Ecto neural progenitor cell (in vitro differentiated cells): ENCODE data around the gene ADAMTS7.
"Not testable (repeated sequence)": the region's sequence is repeated elsewhere in the genome, so short reads cannot be mapped to it uniquely, and the experiment has no call there.

Source experiments
- DNase-seq: peaks from one replicate; pipeline ENCODE4 v3.0.0-alpha.2; 2018; ENCODE audit warnings: low spot score

The ADAMTS7 gene

DNA sequence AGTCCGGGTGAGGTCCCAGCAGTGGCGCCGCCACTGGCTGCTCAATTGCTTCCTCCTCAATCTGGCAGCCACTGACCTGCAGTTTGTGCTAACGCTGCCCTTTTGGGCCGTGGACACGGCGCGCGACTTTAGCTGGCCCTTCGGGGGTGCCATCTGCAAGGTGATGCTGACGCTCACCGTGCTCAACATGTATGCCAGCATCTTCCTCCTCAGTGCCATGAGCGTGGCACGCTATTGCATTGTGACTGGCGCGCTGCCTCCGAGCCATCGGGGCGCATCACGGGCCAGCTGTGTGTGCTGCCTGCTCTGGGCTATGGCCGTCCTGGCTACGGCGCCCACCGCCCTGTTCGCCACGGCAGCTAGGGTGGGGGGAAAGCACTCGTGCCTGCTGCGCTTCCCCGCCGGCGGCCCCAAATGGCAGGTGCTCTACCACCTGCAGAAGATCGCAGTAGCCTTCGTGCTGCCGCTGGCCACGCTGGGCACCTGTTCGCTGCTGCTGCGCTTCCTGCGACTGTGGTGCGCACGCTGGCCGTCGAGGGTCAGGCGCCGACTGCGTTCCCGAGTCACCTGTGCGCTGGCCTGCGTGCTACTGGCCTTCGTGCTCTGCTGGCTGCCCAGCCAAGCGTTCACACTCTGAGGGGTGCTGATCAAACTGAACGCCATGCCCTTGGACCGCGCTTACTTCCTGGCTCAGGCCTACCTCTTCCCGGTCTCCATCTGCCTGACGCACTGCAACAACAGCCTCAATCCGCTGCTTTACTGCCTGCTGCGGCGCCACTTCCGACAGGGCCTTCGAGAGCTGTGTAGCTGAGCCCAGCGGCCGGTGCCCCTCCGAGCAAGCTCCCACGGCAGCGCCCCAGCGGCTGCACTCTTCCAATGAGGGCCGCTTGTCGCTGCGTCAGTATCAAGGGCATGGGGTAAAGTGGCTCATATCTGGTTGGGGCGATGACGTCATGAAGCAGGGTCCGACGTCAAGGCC, 20.3 kb upstream of the ADAMTS7 start:
- no peak for DNase-seq

DNA sequence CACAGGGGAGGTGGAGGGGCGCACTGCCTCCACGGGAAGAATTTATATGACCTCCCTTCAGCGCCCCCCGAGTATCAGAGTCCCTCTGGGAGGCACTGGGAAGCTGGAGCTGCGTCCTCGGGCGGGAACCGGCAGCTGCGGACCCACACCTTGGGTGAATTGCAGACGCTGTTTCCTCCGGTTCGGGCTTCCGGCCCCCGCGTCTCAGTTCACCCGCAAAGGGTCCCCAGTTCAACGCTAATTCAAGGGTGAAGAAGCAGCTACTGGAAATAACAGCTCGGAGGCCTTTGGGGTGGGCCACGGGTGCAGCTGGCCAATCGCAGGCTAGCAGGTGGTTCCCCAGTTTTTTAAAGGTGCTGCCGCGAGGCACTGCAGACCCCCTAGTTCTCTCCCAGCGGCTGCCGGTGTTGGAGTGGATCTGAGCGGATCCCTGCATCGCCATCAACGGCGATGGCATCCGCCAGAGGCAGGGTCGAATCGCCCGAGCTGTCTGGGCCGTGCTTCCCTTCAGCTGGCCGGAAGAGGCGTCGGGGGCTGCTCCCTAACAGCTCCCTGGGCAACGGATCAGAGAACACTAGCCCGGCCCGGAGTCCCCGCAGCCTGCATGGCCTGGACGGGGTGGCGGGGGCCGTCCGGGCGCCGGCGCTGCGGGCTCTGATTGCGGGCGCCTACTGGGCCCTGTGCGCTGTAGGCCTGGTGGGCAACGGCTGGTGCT, 19.4 kb upstream of the ADAMTS7 start:
- no peak for DNase-seq

DNA sequence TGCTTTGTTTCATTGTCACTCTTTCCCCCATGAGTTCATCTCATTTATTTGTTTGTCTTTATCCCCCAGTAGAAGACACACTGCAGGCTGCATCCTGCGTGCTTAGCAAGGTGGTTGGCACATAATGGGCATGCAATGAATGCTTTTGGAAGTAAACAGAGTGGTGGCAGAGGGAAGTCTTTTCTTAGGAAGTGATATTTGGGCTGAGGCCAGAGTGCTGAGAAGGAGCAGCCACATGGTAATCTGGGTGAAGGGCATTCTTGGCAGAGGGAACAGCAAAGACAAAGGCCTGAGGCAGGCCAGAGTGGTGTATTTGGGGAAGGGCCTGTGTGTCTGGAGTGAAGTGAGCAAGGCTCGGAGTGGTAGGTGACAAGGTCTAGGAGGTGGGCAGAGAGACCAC, 17.7 kb upstream of the ADAMTS7 start:
- no peak for DNase-seq

DNA sequence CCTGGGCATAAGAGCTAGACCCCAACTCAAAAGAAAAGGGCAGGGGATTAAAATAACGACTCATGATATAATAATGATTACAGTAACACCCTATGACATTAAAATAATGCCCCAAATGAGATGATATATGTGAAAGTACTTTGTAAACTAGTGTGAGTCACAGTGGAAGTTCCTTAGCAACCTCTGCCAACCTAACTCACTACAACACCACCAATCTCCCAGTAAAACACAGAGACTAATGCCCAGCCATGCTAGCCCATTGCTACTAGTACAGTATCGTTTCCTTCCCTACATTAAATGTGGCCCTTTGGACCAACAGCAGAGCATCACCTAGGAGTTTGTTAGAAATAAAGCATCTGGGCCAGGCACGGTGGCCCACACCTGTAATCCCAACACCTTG, 11.2 kb upstream of the ADAMTS7 start:
- DNase-seq: no peak

DNA sequence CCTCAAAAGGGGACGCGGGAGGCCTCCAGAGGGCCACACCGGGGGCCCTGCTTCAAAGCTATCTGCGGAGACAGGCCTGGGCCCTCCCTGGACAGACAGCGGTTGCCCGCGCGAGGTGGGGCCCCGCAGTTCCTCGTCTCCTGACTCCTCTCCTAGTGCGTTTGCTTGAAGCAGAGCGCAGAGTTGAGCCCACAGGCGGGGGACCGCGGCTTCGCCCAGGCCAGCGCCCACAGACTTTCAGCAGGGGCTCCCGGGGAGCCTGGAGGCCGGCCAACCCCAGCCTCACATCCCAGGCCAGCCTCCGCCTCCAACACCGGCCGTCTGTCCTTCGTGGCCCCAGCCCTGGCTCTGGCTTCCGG, 540 bp upstream of the ADAMTS7 start:
- no peak for DNase-seq

DNA sequence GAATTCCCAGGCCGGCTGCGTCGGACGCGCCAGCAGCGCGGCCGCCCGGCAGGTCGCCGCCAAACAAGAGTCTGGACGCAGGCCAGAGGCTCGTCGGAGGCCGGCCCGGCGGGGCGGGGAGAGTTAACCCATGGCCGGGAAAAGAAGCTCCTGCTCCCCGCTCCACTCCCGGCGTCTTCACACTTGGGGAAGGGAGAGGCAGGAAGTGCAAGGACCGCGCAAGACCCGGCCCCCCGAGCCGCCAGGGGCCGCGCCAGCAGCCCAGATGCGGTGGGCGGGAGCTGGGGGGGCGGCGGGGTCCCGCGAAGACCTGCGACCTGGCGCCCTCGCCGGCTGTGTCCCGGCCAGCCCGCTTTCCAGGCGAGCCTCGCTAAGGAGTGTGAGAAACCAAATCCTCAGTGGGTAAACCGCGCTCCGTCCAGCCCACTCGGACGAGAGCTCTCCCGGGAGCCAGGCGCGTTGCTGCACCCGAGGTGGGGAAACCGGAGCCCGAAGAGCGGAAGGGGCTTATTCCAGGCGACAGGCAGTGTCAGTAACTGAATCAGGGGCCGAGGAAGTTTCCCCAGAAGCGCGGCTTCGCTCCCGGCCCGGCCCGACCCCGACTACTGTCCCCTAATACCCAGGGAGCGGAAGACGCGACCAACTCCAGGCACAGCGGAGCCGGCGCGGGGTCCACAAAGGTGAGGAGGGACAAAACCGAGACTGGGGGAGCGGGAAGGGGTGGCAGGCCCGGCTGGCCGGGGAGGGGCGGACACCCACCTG, 721 bp downstream of the ADAMTS7 start:
- peak; percentile 74 for DNase-seq

DNA sequence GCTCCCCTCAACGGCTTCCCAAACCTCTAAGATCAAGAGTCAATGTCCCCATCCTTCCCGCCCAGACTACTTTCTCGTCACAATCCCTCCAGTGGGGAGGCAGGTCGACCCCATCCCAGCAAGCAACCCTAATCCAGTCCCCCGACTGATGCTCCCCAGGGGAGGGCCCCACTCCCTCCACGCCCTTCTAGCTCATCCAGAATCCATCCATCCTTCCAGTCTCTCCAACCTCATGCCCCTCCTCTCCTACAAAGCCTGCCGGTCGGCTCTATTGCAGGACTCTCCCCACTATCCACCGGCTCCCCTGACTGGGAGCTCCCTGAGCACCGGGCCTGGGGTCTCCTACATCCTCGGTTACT, 1.3 kb downstream of the ADAMTS7 start:
- no peak for DNase-seq

DNA sequence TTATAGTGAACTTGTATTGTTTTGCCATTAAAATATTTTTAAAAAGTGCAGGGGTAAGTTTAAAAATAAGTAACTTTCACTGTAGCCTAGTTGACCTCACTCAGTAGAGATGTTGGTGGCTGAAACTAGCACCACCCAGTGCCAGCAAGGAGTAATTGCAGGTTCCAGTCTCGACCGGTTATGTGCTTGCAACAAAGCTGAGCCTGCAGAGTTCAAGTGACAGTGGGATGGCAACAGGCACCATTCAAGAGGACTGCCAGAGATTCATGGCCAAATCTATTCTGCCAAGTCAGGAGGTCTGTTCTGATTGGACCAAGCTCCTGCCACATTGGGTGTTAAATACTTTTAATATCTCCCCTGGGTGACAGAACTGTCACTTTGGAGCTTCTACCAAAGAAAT, 2.7 kb downstream of the ADAMTS7 start:
- no peak for DNase-seq

DNA sequence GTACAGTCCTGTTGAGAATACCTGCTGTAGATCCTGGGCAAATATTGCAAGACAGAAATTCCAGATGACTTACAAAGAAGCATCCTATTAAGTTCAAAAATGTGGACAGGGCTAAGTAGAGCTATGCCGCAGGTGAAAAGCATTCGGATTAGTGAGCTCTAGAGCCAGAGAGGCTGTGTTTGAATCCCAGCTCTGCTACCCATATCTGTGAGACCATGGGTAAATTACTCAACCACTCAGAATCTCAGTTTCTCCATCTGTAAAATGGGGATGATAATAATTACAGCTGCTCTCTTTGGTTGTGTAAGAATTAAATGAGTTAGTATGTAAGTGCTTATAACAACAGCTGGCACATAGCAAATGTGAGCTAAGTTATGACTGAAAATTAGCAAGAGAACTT, 3.9 kb downstream of the ADAMTS7 start:
- DNase-seq: no peak

DNA sequence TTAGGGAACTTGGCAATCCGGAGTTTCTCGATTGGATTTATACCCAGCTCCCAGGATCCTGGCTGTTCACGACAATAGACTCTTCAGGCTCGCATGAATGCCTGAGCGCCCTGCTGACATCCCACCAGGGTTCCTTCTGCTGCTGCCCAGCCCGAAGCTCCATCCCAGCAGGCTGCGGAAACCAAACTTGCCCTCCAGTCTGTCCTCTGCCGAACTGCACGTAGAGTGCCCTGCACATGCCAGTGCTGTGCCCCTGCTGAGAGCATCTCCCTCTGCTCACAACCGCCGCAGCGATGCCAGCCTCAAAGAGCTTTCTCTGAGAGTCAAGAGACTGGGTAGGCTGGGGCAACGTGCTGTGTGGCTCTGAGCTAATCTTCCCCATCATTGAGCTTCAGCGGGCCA, 6.9 kb downstream of the ADAMTS7 start:
- no peak for DNase-seq

DNA sequence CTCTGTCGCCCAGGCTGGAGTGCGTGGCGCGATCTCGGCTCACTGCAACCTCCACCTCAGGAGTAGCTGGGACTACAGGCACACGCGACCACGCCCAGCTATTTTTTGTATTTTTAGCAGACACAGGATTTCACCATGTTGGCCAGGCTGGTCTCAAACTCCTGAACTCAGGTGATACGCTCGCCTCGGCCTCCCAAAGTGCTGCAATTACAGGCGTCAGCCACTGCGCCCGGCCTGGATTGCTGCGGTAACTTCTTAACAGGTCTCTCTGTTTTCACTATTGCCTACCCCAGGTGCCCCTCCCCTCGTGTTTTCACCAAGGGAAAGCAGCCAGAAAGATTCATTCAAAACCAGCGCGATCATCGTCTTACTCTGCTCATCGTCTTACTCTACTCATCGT, 10.5 kb downstream of the ADAMTS7 start:
- DNase-seq: no peak

DNA sequence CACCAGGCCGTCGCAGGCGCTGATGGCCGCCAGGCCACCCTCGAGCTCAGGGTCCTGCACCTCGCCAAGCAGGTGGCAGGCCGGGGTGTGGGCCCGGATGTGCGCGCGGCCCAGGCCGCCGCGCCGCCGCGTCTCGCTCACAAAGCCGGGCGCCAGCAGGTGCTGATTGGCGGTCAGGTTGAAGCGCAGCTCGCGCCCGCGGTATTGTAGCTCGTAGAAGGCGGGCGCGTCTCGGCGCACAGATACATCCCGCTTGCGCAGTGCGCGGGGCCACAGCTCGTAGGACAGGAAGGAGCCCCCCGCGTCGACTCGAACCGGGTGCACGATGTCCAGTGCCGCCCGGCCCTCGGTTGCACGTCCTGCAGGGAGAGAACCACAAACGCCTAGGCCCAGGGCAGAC, 11.1 kb downstream of the ADAMTS7 start:
- no peak for DNase-seq

DNA sequence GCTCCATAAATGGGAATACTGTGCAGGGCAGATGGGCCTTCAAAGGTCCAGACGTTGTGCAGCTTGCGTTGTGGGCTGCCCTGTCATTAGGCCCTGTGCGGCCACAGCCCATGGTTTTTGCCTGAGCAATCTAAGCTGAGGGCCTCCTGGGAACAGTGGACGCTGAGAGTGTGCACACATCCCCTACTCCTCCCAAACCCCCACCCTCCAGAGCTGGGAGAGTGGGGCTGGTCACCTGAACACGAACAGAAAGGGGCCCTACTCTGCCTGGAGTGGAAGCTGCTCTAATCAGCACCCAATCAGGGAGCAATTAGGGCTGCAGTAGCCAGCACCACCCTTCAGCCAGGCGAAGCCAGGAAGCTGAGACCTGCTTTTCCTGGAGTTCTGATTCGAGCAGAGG, 12.2 kb downstream of the ADAMTS7 start:
- not testable (repeated sequence) for DNase-seq

DNA sequence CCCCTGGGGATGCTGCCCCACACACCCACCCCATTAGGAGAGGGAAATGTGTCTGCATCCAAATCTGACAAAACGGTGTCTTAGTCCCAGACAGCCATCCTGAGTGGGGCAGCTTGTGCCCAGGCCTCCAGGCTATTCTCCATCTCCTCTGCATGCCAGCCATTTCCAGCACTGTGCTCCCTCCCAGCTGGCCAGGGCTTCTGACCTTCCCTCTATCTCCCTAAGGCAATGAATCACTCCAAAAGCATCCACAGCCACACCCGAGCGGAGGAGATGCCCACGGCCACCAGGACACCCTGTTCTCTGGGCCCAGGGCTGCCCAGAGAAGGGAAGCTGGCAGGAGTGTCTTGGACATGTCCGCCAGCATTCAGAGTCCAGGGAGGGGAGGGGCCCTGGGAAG, 12.9 kb downstream of the ADAMTS7 start:
- DNase-seq: not testable (repeated sequence)

DNA sequence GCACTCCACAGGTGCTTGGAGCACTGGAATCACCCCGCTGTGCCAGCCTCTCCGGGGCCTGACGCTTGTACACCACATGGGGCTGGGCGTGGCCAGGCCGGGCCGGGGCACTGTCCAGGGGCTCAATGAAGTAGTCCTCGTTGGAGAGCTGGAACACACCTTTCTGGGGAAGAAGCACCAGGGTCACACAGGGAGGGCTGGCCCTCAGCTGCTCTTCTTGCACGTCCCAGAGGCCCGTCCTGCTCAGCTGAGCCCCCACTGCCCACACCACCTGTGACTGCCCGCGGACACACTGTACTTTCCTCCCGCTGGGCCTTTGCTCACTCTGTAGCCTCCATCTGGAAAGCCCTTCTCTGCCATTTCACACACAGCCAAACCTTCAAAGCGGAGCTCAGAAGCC, 13.3 kb downstream of the ADAMTS7 start:
- no peak for DNase-seq

DNA sequence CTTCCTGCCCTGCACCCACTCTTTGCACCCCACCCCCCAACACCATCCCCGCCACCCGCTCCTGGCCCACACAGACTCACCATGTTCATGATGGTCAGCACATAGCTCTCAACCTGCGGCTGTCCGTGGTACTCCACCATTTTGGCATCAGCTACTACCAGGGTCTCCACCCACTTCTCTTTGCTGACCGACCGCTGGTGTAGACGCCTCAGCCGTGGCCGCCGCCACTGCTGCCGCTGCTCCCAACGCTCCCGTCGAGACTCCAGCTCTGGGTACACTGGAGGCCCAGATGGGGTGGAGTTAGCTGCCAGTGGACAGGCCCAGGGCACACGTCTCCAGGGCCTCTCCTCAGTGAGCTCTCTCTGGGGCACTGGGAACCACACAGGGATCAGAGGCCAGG, 14.8 kb downstream of the ADAMTS7 start:
- no peak for DNase-seq

DNA sequence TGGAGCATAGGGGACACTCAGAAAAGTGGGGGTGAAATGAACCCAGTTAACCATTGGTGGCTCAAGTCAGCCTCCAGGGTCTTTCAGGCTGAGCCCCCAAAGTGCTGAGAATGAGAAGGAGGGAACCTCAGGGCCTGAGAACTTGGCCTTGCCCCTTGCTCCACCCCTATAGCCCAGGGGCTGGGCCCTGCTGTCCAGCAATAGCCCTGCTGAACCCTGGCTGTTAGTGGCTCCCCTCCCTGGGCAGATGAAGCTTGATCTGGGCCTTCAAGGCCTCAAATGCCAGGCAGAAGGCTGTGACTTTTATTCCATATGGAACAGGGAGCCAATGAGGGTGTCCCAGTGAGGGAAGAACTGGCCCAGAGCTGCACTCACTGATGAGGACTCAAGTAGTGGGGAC, 16.2 kb downstream of the ADAMTS7 start:
- DNase-seq: no peak

DNA sequence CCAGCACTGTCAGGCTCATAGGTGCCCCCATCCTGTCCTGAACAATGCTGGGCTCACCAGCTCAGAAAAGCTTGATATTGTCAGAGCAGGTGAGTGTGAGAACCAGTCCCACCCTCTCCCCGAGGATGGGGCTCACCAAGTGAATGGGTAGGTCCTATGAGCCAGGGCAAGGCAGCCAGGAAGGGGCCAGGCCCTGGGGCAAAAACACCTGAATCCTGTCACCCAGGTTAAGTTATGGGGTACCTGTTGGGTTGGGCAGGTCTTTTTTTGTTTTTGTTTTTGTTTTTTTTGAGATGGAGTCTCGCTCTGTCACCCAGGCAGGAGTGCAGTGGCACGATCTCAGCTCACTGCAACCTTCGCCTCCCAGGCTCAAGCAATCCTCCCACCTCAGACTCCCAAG, 16.8 kb downstream of the ADAMTS7 start:
- not testable (repeated sequence) for DNase-seq

DNA sequence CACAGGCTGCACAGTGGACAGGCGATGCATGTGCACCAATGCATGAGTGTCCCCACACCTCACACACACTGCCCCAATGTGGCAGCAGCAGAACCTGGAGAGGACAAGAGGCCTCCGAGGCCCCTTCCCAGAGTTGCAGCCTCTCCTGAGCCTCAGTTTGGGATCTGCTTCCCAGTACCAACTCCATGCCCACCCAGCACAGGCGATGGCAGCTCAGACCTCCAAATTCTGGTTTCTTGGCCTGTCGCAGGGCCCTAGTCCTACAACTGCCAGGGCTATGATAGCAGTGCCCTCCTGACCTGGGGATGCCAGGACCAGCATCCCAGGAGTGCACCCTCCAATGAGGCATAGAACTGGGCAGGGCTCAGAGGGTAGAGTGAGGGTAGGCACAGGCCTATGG, 19.9 kb downstream of the ADAMTS7 start:
- DNase-seq: no peak

DNA sequence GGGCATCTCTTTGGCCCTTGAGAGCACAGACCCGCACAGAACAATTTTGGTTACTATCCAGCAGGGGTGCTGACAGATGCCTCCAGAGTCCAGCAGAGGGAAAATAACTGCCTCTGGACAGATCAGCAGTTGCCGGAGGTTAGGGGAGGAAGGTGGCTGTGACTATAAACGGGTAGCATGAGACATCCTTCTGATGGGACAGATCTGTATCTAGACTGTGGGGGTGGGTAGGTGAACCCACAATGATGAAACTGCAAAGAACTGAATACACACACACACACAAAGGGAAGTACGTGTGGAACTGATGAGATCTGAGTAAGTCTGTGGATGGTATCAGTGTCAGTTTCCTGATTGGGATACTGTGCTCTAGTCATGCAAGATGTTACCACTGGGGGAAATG, 21.2 kb downstream of the ADAMTS7 start:
- no peak for DNase-seq

DNA sequence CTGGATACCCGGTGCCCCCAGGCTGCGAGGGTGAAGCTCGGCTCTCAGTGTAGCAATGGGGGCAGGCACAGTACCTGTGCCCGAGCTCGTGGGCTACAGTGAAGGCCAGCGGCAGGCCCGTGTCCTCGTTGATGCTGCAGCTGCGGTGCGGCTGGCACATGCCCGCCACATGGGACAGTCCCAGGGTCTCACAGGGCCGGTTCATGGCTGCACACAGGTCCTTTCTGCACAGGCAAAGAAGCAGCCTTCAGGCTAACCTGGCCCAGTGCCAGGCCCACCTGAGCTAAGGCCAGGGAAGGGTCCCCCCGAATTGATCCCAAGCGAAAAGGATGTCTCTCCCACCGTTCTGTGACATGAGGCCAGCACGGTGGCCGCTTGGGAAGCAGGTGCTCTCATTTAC, 21.6 kb downstream of the ADAMTS7 start:
- no peak for DNase-seq

DNA sequence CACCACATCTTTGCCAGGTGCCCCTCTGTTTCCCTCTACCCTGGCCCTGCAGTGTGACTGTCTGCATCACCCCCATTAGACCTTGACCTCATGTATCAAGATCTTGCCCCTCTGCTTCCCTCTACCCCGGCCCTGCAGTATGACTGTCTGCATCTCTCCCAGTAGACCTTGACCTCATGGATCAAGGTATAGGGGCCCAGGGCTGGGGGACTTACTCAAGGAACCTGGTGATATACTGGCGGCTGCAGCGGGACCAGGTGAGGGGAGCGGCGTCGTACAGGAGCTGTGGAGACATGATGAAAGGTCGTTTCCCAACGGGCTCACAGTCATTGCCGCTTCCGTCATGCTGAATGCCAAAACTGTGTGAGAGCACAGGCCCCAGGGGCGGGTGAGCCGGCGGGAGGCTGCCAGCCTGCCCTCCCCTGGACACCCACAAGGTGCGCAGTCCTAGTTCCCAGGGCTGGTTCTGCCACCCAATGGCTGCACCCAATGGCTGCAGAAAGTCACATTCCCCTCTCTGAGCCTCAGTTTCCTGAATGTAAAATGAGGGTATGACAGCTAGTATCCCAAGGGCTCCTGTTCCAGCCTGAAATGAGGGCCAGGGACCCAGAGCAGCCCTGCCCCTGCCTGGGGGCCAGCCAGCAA, 23.1 kb downstream of the ADAMTS7 start:
- no peak for DNase-seq
